Mesenchymal stem cell (in vitro differentiated cells and primary cell): ENCODE results near the gene TMEM225B.

ENCODE experiments used
- DNase-seq: peaks from one replicate; pipeline ENCODE4 v3.0.0-alpha.2; 2013
- H2AFZ ChIP-seq: one replicate; pipeline ENCODE4 v1.6.1; 2013; ENCODE audit warnings: low read depth, mild to moderate bottlenecking, control low read depth, inconsistent platforms, low read length, moderate library complexity
- H2AK5ac ChIP-seq: 2 replicates; pipeline ENCODE4 v1.6.1; 2013; ENCODE audit warnings: low read length, moderate library complexity, mild to moderate bottlenecking, inconsistent platforms; ENCODE audit not compliant: severe bottlenecking
- H2BK120ac ChIP-seq: one replicate; pipeline ENCODE4 v1.6.1; 2013; ENCODE audit warnings: low read depth, mild to moderate bottlenecking, inconsistent platforms, low read length, moderate library complexity
- H2BK12ac ChIP-seq, 2 experiments: one replicate each; pipeline ENCODE4 v1.6.1; 2013; ENCODE audit warnings: inconsistent platforms in 2 of 2, low read length in 2 of 2, mild to moderate bottlenecking in 2 of 2, moderate library complexity in 2 of 2, control low read depth in 1 of 2
- H2BK15ac ChIP-seq: one replicate; pipeline ENCODE4 v1.6.1; 2013; ENCODE audit warnings: mild to moderate bottlenecking, low read depth, inconsistent platforms; ENCODE audit not compliant: poor library complexity, severe bottlenecking
- H2BK5ac ChIP-seq: 2 replicates; pipeline ENCODE4 v1.6.1; 2013; ENCODE audit warnings: low read depth, mild to moderate bottlenecking, low read length, control low read depth, inconsistent platforms; ENCODE audit not compliant: poor library complexity, severe bottlenecking
- H3K14ac ChIP-seq, 2 experiments: one replicate each; pipeline ENCODE4 v1.6.1; 2013; ENCODE audit warnings: inconsistent platforms in 2 of 2, low read length in 2 of 2, control low read depth in 1 of 2, mild to moderate bottlenecking in 1 of 2, moderate library complexity in 1 of 2
- H3K18ac ChIP-seq, 2 experiments: one replicate each; pipeline ENCODE4 v1.6.1; 2013; ENCODE audit warnings: inconsistent platforms in 2 of 2, low read length in 2 of 2, control low read depth in 1 of 2, low read depth in 1 of 2, mild to moderate bottlenecking in 1 of 2
- H3K23ac ChIP-seq, 2 experiments: one replicate each; pipeline ENCODE4 v1.6.1; 2013; ENCODE audit warnings: inconsistent platforms in 2 of 2, low read length in 2 of 2, mild to moderate bottlenecking in 2 of 2, moderate library complexity in 2 of 2, control low read depth in 1 of 2
- H3K27ac ChIP-seq: 2 replicates; pipeline ENCODE4 v1.5.1; 2013; ENCODE audit warnings: mild to moderate bottlenecking, moderate library complexity, low read length, control low read depth, inconsistent platforms; ENCODE audit not compliant: poor library complexity, severe bottlenecking
- H3K27me3 ChIP-seq, 2 experiments: 2 replicates each; pipeline versions ENCODE4 v1.6.1 to v1.7.0; 2013; ENCODE audit warnings: low read length in 2 of 2, mild to moderate bottlenecking in 2 of 2, moderate library complexity in 2 of 2, control low read depth in 1 of 2, inconsistent platforms in 1 of 2; ENCODE audit not compliant: control insufficient read depth in 1 of 2, insufficient read depth in 1 of 2
- H3K36me3 ChIP-seq, 2 experiments: 2 replicates each; pipeline versions ENCODE4 v1.6.1 to v1.7.0; 2013; ENCODE audit warnings: low read length in 2 of 2, control low read depth in 1 of 2, inconsistent platforms in 1 of 2, low read depth in 1 of 2, mild to moderate bottlenecking in 1 of 2; ENCODE audit not compliant: insufficient read depth in 2 of 2, control insufficient read depth in 1 of 2
- H3K4ac ChIP-seq, 2 experiments: one replicate each; pipeline ENCODE4 v1.6.1; 2013; ENCODE audit warnings: inconsistent platforms in 2 of 2, low read length in 2 of 2, mild to moderate bottlenecking in 2 of 2, moderate library complexity in 2 of 2, control low read depth in 1 of 2, low read depth in 1 of 2
- H3K4me1 ChIP-seq: 2 replicates; pipeline ENCODE4 v1.6.1; 2013; ENCODE audit warnings: low read depth, low read length, control low read depth; ENCODE audit not compliant: control insufficient read depth, insufficient read depth
- H3K4me2 ChIP-seq: 2 replicates; pipeline ENCODE4 v1.6.1; 2013; ENCODE audit warnings: low read length, mild to moderate bottlenecking, inconsistent platforms; ENCODE audit not compliant: poor library complexity, severe bottlenecking
- H3K4me3 ChIP-seq, 2 experiments: 2 replicates each; pipeline versions ENCODE4 v1.5.1 to v1.7.0; 2013; ENCODE audit warnings: low read length in 2 of 2, mild to moderate bottlenecking in 2 of 2, control low read depth in 1 of 2, low read depth in 1 of 2; ENCODE audit not compliant: insufficient read depth in 1 of 2
- H3K79me1 ChIP-seq: replicated peaks from 2 replicates; pipeline ENCODE4 v1.6.1; 2013; ENCODE audit warnings: mild to moderate bottlenecking, control low read depth, low read length, inconsistent platforms; ENCODE audit not compliant: poor library complexity, severe bottlenecking
- H3K9ac ChIP-seq: 2 replicates; pipeline ENCODE4 v1.7.0; 2013; ENCODE audit warnings: mild to moderate bottlenecking, low read length, moderate library complexity
- H3K9me3 ChIP-seq: 2 replicates; pipeline ENCODE4 v1.7.0; 2013; ENCODE audit warnings: mild to moderate bottlenecking, low read length; ENCODE audit not compliant: control insufficient read depth
- H4K8ac ChIP-seq: one replicate; pipeline ENCODE4 v1.6.1; 2013; ENCODE audit warnings: inconsistent platforms, mild to moderate bottlenecking, low read length, moderate library complexity
- H4K91ac ChIP-seq: one replicate; pipeline ENCODE4 v1.6.1; 2013; ENCODE audit warnings: mild to moderate bottlenecking, low read length, inconsistent platforms
- WGBS: methylation state at CpG from one replicate; pipeline ENCODE4 v1.1.7; 2013; ENCODE audit warnings: mixed read lengths; 5-methylcytosine and 5-hydroxymethylcytosine counted together

Gene TMEM225B

DNA sequence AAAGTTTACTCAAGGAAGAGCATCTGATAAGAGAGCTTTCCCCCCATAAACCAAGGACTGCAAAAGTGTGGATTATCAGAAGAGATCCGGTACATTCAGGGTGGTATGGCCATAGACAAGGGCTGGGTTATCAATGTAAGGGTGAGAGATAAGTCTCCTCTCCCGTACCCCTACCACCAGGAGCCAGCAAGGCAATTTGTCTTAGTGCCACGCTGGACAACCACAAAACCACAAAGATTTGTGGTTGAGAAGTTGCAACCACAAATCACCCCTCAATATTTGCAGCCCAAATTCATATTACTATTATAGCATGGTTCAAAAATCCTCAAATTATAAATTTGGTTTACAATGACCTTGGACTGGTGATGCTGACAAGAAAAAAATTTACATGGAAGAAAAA is 16.4 kb downstream of the TMEM225B start:
- WGBS: 81% methylated on average over 3 of the region's 3 CpGs
- Histone ChIP-seq H3K4me3 (no peak overlapping the region), H3K9ac (no peak overlapping the region), H2BK120ac (no peak overlapping the region), H2AFZ (no peak overlapping the region), H4K91ac (no peak overlapping the region), H2BK5ac (no peak overlapping the region), H3K23ac (no peak overlapping the region), H3K79me1 (peaks cover 10% of the 10 kb centered on the region), H2BK15ac (no peak overlapping the region), H3K14ac (no peak overlapping the region), H3K18ac (no peak overlapping the region), H2AK5ac (no peak overlapping the region), H3K4ac (no peak overlapping the region), H3K9me3 (no peaks in the 10 kb centered on the region), H3K36me3 (peaks cover 1 to 11% of the 10 kb centered on the region in 2 experiments), H3K4me2 (no peak overlapping the region), H2BK12ac (no peak overlapping the region), H3K27me3 (no peaks in the 10 kb centered on the region), H3K4me1 (peaks cover 12% of the 10 kb centered on the region), H3K27ac (no peak overlapping the region), H4K8ac (no peak overlapping the region)
- DNase-seq: no peak

DNA sequence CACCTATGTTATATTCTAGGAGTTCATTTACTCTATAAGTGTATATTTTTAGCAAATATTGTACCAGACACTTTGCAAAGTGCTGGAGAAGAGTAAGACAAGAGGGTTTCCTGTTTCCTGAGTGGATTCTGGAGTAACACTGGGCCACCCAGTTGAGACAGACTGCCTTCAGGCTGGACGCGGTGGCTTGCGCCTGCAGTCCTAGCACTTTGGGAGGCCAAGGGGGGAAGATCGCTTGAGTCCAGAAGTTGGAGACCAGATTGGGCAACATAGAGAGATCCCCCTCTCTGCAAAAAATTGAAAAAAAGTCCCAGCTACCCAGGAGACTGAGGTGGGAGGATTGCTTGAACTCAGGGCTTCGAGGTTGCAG is 17.9 kb downstream of the TMEM225B start:
- no peak overlapping the region for H3K18ac ChIP-seq
- WGBS: 100% methylated on average over 1 of the region's 5 CpGs
- no peaks in the 10 kb centered on the region for H3K9me3 ChIP-seq
- no peak overlapping the region for H2BK12ac ChIP-seq
- peak overlapping the region; percentile 89 for H3K4me2 ChIP-seq
- no peak overlapping the region for H3K27ac ChIP-seq
- H3K36me3 ChIP-seq: peaks cover 14 to 26% of the 10 kb centered on the region in 2 experiments
- H4K8ac ChIP-seq: no peak overlapping the region
- peaks cover 25% of the 10 kb centered on the region for H3K79me1 ChIP-seq
- no peak overlapping the region for H2BK15ac ChIP-seq
- no peaks in the 10 kb centered on the region for H3K27me3 ChIP-seq
- H2BK120ac ChIP-seq: no peak overlapping the region
- peak overlapping the region; percentile 89 for H3K9ac ChIP-seq
- no peak overlapping the region for H2AK5ac ChIP-seq
- peak overlapping the region; percentile 36 for H2AFZ ChIP-seq
- no peak overlapping the region for H3K23ac ChIP-seq
- H3K14ac ChIP-seq: no peak overlapping the region
- DNase-seq: no peak
- no peak overlapping the region for H4K91ac ChIP-seq
- H3K4me3 ChIP-seq: peak overlapping the region in 1 of 2 experiments; percentile 91
- H3K4me1 ChIP-seq: peaks cover 12% of the 10 kb centered on the region
- H2BK5ac ChIP-seq: no peak overlapping the region
- H3K4ac ChIP-seq: no peak overlapping the region

DNA sequence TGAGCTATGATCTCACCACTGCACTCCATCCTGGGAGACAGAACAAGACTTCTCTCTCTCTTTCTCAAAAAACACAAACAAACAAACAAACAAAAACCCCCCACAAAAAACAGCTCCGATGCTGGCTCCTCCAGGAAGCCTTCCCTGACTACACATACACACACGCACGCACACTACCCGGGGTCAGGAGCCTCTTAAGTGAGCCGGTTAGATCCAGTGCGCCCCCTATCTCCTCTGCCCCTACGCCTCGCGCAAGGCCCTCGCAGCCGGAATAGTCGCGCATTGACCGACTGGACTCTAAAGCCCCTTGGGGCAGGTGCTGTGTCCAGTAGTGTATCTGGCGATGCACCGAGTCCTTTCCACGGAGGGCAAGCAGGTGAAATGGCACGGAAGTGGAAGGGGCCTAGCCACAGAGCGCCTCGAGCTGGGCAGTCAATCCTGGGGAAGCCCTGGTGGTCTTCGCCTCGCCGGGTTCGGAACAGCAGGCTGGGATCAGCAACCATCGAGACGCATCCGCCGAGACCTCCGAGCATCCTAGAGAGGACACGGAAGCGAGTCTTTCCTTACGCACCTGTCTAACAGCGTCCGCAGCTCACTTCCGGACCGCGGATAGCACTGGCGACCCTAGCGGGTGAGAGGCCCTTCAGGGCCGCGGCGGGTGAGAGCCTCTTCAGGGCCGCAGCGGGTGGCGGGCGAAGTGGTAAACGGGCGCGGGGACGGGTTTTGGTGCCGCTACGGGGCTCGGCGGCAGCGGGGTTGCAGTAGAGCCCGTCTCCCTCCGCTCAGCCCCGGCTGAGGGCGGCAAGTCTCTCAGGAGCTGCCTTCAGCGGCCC is 18.5 kb downstream of the TMEM225B start, which contains the start of gene ZSCAN25:
Gene ZSCAN25, plus strand, starts transcription at position 588 of the 833 bp plus-strand sequence. CDS start 2,661 bp downstream, outside the sequence.
- peak within 1 kb of the TSS in 1 of 2 experiments; percentile 45 for H2BK12ac ChIP-seq
- under 1% methylated on average over 60 of the region's 60 CpGs for WGBS
- peak within 1 kb of the TSS; percentile 89 to 91 for H3K4me3 ChIP-seq
- peak within 1 kb of the TSS; percentile 49 for H2BK5ac ChIP-seq
- peaks cover 30% of the 10 kb centered on the region for H3K79me1 ChIP-seq
- no peak within 1 kb of the TSS for H2BK15ac ChIP-seq
- H4K8ac ChIP-seq: peak within 1 kb of the TSS; percentile 99
- H2AFZ ChIP-seq: peak within 1 kb of the TSS; percentile 97
- H4K91ac ChIP-seq: peak within 1 kb of the TSS; percentile 96
- no peak within 1 kb of the TSS for H2AK5ac ChIP-seq
- peak within 1 kb of the TSS; percentile 89 for H3K9ac ChIP-seq
- peak within 1 kb of the TSS; percentile 96 to 97 for H3K18ac ChIP-seq
- peaks cover 20 to 32% of the 10 kb centered on the region in 2 experiments for H3K36me3 ChIP-seq
- peak within 1 kb of the TSS in 1 of 2 experiments; percentile 75 for H3K14ac ChIP-seq
- H3K4me1 ChIP-seq: peaks cover 12% of the 10 kb centered on the region
- H2BK120ac ChIP-seq: peak within 1 kb of the TSS; percentile 64
- peak within 1 kb of the TSS; percentile 80 to 81 for H3K4ac ChIP-seq
- no peaks in the 10 kb centered on the region for H3K9me3 ChIP-seq
- DNase-seq: peak; percentile 93
- no peaks in the 10 kb centered on the region for H3K27me3 ChIP-seq
- H3K4me2 ChIP-seq: peak within 1 kb of the TSS; percentile 89
- H3K23ac ChIP-seq: peak within 1 kb of the TSS in 1 of 2 experiments; percentile 85
- peak within 1 kb of the TSS; percentile 44 for H3K27ac ChIP-seq

DNA sequence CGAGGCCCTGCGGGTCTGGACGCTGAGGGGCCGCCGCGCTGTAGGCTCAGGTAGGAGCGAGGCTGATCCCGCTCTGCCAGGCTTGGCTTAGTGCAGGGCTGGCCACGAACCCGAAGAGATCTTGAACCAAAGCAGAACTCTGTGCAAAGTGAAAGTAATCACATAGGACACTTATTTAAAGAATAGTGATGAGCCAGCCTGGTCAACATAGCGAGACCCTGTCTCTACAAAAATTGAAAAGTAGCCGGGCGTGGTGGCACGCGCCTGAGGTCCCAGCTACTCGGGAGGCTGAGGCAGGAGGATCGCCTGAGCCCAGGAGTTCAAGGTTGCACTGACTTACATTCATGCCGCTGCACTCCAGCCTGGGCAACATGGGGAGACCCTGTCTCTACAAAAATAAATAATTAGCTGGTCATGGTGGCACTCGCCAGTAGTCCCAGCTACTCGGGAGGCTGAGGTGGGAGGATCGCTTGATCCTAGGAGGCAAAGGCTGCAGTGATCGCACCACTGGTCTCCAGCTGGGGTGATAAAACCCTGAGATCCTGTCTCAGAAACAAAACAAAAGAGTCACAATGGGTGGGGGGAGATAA is 19.2 kb downstream of the TMEM225B start:
- Histone ChIP-seq H2BK120ac (peak overlapping the region; percentile 64), H3K18ac (peak overlapping the region; percentile 93 to 96), H2BK5ac (peak overlapping the region; percentile 49), H3K4me1 (peaks cover 12% of the 10 kb centered on the region), H3K36me3 (peaks cover 24 to 39% of the 10 kb centered on the region in 2 experiments), H2BK12ac (no peak overlapping the region), H4K8ac (peak overlapping the region; percentile 98), H3K9me3 (no peaks in the 10 kb centered on the region), H3K27ac (no peak overlapping the region), H3K4me3 (peak overlapping the region; percentile 89 to 91), H3K27me3 (no peaks in the 10 kb centered on the region), H3K9ac (peak overlapping the region; percentile 89), H2AK5ac (no peak overlapping the region), H2BK15ac (no peak overlapping the region), H3K79me1 (peaks cover 32% of the 10 kb centered on the region), H3K4ac (peak overlapping the region; percentile 77 to 80), H2AFZ (peak overlapping the region; percentile 97), H3K14ac (peak overlapping the region in 1 of 2 experiments; percentile 75), H3K23ac (peak overlapping the region in 1 of 2 experiments; percentile 85), H3K4me2 (peak overlapping the region; percentile 87), H4K91ac (peak overlapping the region; percentile 96)
- 40% methylated on average over 18 of the region's 22 CpGs for WGBS
- no peak for DNase-seq
